Hepatocyte (in vitro differentiated cells): ENCODE measurements around the gene UPK3A. TPM values are rescaled to one million over a fixed set of nuclear protein-coding genes. Genes with fewer than 3 reads are reported as not detected.
"Not testable (repeated sequence)": the region's sequence is repeated elsewhere in the genome, so short reads cannot be mapped to it uniquely, and the experiment has no call there.

Source experiments
- DNase-seq: peaks from one replicate; pipeline ENCODE4 v3.0.0-alpha.2; 2016; ENCODE audit warnings: low spot score
- H2AFZ ChIP-seq: fragments of 200-600 bp; sonication (generic); 2 replicates; pipeline ENCODE4 v1.6.0; 2016; ENCODE audit warnings: antibody characterized with exemption, mild to moderate bottlenecking
- H3K27ac ChIP-seq: fragments of 200-600 bp; sonication (generic); 2 replicates; pipeline ENCODE4 v1.5.1; 2016; ENCODE audit warnings: mild to moderate bottlenecking
- H3K27me3 ChIP-seq: fragments of 200-600 bp; sonication (generic); 2 replicates; pipeline ENCODE4 v1.6.1; 2016
- H3K36me3 ChIP-seq: fragments of 200-600 bp; sonication (generic); replicated peaks from 2 replicates; pipeline ENCODE4 v1.5.1; 2016; ENCODE audit warnings: low read depth; ENCODE audit not compliant: insufficient read depth
- H3K4me1 ChIP-seq: fragments of 200-600 bp; sonication (generic); 2 replicates; pipeline ENCODE4 v1.5.1; 2016; ENCODE audit warnings: mild to moderate bottlenecking, moderate library complexity; ENCODE audit not compliant: insufficient read depth
- H3K4me2 ChIP-seq: fragments of 200-600 bp; sonication (generic); 2 replicates; pipeline ENCODE4 v1.6.0; 2016
- H3K4me3 ChIP-seq: fragments of 200-600 bp; sonication (generic); 2 replicates; pipeline ENCODE4 v1.5.1; 2016; ENCODE audit warnings: mild to moderate bottlenecking
- H3K79me2 ChIP-seq: fragments of 200-600 bp; sonication (generic); 2 replicates; pipeline ENCODE4 v1.6.0; 2017; ENCODE audit warnings: mild to moderate bottlenecking
- H3K9me2 ChIP-seq: fragments of 200-600 bp; sonication (generic); replicated peaks from 2 replicates; pipeline ENCODE4 v1.6.0; 2017; ENCODE audit warnings: mild to moderate bottlenecking; ENCODE audit not compliant: insufficient read depth
- H3K9me3 ChIP-seq: fragments of 200-600 bp; sonication (generic); 2 replicates; pipeline ENCODE4 v1.5.1; 2016; ENCODE audit warnings: low read depth, mild to moderate bottlenecking
- H4K20me1 ChIP-seq: fragments of 200-600 bp; sonication (generic); 2 replicates; pipeline ENCODE4 v1.6.0; 2016; ENCODE audit warnings: mild to moderate bottlenecking; ENCODE audit not compliant: insufficient read depth, poor library complexity, severe bottlenecking
- EZH2 ChIP-seq: fragments of 200-600 bp; sonication (generic); IDR thresholded peaks from 2 replicates; pipeline ENCODE4 v1.6.1; 2016; ENCODE audit warnings: antibody characterized with exemption, mild to moderate bottlenecking, borderline replicate concordance
- EZH2phosphoT487 ChIP-seq: fragments of 200-600 bp; sonication (generic); IDR thresholded peaks from one replicate; pipeline ENCODE4 v1.6.1; 2018; ENCODE audit warnings: antibody characterized with exemption, mild to moderate bottlenecking, low read depth, moderate library complexity; ENCODE audit not compliant: unreplicated experiment, severe bottlenecking
- whole genome bisulfite sequencing: methylation state at CpG from one replicate; pipeline ENCODE4 v1.1.6; 2016; ENCODE audit warnings: low lambda C conversion rate; ENCODE audit errors: missing lambda C conversion rate; 5-methylcytosine and 5-hydroxymethylcytosine counted together
- polyA plus RNA-seq: library from polyadenylated mRNA; unstranded; fragments of >200 nt; fragmentation: Nextera tagmentation; extraction: Ambion mirVana; gene quantifications from 2 replicates; pipeline ENCODE4 v1.2.1, GENCODE V29; 2016
- total RNA-seq: library from RNA; depleted of rRNA; stranded (reverse); fragments of >200 nt; gene quantifications from 2 replicates; pipeline ENCODE4 v1.2.3, GENCODE V29; 2014
- TF ChIP-seq, protein P1 (sequence below): fragments of 200-600 bp; sonication (generic); IDR thresholded peaks from 2 replicates; pipeline ENCODE4 v1.5.1; 2016; ENCODE audit warnings: antibody characterized with exemption, mild to moderate bottlenecking; ENCODE audit not compliant: poor library complexity

Gene UPK3A
- total and polyA plus RNA-seq, 2 experiments from 2014 or later: 14.9 to 41.8 TPM

DNA sequence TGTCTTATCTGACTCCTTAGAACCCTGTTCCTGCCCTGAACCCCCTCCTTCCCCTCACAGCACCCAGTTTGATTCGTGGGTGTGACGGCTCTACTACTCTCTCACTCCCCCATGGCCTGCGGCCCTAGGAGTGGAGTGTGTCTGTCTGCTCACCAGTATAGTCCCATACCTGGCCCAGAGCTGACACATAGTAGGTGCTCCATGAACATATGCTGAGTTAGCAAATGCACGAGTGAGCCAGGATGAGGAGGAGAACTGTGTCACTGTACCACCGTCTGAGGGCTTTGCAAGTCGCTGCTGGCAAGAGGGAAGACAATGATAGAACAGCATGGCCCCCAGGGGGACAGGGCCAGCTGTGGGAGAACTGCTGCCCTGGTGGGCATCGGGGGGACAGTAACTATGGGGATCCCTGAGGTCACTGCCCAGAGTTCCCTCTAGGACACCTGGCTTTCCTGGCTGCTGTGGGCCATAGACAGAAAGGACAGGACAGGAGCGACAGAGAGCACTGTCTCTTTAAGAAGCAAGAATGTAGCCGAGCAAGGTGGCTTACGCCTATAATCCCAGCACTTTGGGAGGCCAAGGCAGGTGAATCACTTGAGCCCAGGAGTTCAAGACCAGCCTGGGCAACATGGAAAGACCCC is 24.9 kb upstream of the UPK3A start:
- no peaks in the 10 kb centered on the region for H3K9me2 ChIP-seq
- H3K4me3 ChIP-seq: no peak overlapping the region
- no peaks in the 10 kb centered on the region for H3K27me3 ChIP-seq
- no peak overlapping the region for H2AFZ ChIP-seq
- H3K27ac ChIP-seq: no peak overlapping the region
- no peaks in the 10 kb centered on the region for H3K79me2 ChIP-seq
- H3K4me2 ChIP-seq: no peak overlapping the region
- H4K20me1 ChIP-seq: no peaks in the 10 kb centered on the region
- H3K4me1 ChIP-seq: no peaks in the 10 kb centered on the region
- no peak for DNase-seq
- 84% methylated on average over 10 of the region's 10 CpGs for WGBS
- TF ChIP-seq EZH2phosphoT487 (no peak), EZH2 (no peak)
- TF ChIP-seq, protein P1, sequence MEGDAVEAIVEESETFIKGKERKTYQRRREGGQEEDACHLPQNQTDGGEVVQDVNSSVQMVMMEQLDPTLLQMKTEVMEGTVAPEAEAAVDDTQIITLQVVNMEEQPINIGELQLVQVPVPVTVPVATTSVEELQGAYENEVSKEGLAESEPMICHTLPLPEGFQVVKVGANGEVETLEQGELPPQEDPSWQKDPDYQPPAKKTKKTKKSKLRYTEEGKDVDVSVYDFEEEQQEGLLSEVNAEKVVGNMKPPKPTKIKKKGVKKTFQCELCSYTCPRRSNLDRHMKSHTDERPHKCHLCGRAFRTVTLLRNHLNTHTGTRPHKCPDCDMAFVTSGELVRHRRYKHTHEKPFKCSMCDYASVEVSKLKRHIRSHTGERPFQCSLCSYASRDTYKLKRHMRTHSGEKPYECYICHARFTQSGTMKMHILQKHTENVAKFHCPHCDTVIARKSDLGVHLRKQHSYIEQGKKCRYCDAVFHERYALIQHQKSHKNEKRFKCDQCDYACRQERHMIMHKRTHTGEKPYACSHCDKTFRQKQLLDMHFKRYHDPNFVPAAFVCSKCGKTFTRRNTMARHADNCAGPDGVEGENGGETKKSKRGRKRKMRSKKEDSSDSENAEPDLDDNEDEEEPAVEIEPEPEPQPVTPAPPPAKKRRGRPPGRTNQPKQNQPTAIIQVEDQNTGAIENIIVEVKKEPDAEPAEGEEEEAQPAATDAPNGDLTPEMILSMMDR: no peak
- H3K36me3 ChIP-seq: no peaks in the 10 kb centered on the region
- no peaks in the 10 kb centered on the region for H3K9me3 ChIP-seq

DNA sequence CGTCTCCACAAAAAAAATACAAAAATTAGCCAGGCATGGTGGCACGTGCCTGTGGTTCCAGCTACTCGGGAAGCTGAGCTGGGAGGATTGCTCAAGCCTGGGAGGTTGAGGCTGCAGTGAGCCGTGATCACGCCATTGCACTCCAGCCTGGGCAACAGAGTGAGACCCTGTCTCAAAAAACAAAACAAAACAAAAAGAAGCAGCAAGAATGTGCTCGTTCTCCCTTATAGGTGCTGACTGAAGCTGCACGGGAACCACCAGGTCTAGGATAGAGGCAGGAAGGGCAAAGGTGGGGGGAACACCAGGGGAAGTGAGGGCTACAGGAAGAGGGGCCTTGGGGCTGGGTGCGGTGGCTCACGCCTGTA is 24.4 kb upstream of the UPK3A start:
- not testable (repeated sequence) for H3K9me3 ChIP-seq, DNase-seq

DNA sequence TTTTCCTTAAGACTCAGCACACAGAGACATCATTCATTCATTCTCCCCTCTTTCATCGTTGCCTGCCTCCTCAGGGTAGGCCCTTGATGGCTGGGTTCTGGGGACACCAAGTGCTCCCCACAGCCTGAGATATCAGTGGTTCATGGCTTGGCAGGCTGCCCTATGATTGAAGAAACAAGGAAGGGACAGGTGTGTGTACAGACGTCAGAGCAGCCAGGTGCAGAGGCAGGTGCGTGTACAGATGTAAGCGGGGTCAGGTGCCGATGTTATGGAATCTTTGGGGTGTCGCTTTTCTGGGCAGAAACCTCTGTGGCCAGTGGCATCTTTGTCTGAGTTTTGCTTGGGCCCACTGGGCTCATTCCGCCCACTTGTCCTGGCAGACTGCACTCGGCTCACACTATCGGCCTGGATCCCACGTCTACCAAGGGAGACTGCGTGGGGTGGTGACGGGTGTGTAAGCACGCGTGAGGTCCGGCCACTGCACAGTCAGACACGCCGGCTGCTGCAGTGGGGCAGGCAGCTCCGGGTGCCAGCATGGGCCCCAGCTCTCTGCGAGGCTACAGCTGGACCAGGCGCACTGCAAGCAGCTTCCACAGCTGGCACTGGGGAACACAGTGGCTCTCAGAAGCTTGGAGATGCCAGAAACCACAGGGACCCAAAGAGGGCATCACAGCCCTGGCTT is 23.2 kb upstream of the UPK3A start:
- Histone ChIP-seq H4K20me1 (no peaks in the 10 kb centered on the region), H3K36me3 (no peaks in the 10 kb centered on the region), H3K27me3 (no peaks in the 10 kb centered on the region), H3K4me3 (no peak overlapping the region), H3K27ac (no peak overlapping the region), H3K9me3 (no peaks in the 10 kb centered on the region), H2AFZ (no peak overlapping the region), H3K4me1 (no peaks in the 10 kb centered on the region), H3K79me2 (no peaks in the 10 kb centered on the region), H3K9me2 (no peaks in the 10 kb centered on the region), H3K4me2 (no peak overlapping the region)
- 91% methylated on average over 20 of the region's 20 CpGs for WGBS
- TF ChIP-seq EZH2 (no peak), EZH2phosphoT487 (no peak)
- TF ChIP-seq, protein P1: no peak
- no peak for DNase-seq

More for the DNA sequence above, 24.4 kb upstream of the UPK3A start:
- H3K27me3 ChIP-seq, H3K4me3 ChIP-seq, H4K20me1 ChIP-seq, H3K79me2 ChIP-seq, H3K4me2 ChIP-seq, H2AFZ ChIP-seq, H3K27ac ChIP-seq, H3K4me1 ChIP-seq, H3K36me3 ChIP-seq, H3K9me2 ChIP-seq: not testable (repeated sequence)
- WGBS: 79% methylated on average over 9 of the region's 9 CpGs

DNA sequence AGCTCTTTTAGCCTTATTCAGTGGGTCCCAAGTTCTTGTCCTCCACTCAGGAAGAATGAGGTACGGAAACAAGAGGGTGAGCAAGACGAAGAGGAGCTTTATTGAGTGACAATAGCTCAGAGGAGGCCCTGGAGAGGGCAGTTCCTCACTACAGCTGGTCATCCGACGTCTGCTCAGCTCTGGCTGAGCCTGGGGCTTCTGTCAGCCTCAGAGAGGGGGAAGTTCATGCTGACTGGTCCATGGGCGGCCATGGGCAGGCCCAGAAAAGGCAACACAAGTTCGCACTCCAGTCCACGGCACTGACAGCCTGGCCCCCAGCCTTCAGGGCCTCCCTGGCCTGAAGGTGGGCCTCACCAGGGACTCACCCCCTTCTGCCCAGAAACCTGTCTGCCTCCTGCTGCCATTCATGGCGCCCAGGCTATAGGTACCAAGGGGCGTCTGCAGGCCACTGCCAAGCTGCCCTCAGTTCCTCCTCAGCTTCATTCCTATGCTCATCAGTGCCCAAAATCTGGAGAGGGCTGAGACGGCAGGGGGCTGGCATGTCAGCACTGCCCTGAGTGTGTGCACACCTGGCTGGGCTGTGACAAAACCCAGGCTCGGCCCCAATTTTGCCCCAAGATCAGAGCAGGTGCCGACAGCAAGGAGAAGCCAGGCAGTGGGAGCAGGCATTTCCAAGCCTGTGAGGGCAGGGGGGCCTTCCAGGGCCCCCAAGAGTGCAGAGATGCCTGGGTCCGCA is 22.4 kb upstream of the UPK3A start:
- no peak overlapping the region for H3K27ac ChIP-seq
- no peaks in the 10 kb centered on the region for H3K79me2 ChIP-seq
- no peaks in the 10 kb centered on the region for H3K36me3 ChIP-seq
- H3K4me1 ChIP-seq: no peaks in the 10 kb centered on the region
- H3K4me3 ChIP-seq: no peak overlapping the region
- no peaks in the 10 kb centered on the region for H4K20me1 ChIP-seq
- no peak overlapping the region for H3K4me2 ChIP-seq
- H3K9me3 ChIP-seq: no peaks in the 10 kb centered on the region
- no peaks in the 10 kb centered on the region for H3K9me2 ChIP-seq
- 83% methylated on average over 13 of the region's 13 CpGs for WGBS
- no peak for TF ChIP-seq EZH2phosphoT487
- TF ChIP-seq, protein P1: no peak
- no peak for TF ChIP-seq EZH2
- no peaks in the 10 kb centered on the region for H3K27me3 ChIP-seq
- no peak overlapping the region for H2AFZ ChIP-seq
- no peak for DNase-seq
